ENCODE measurements around the gene PPIP5K2. TPM values are rescaled to one million over a fixed set of nuclear protein-coding genes. Genes with fewer than 3 reads are reported as not detected.

PPIP5K2 gene
- total RNA-seq, 1 donor from 2014 or later = 53.3 TPM

DNA sequence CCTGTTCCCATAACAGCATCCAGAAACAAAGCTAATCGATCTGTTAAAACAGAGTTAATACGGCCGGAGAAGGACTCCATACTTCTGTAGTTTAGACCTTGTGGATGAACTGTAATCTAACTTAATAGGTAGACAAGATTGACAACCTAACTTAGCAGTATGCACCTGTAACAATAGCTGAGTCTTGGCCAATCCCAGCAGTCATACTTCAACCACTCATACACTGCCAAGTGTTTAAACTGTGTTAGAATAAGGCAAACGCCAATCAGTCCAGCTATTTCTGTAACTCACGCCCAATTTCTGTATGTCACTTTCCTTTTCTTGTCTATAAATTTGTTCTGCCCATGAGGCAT lies 104.8 kb downstream of the PPIP5K2 start:
- TF ChIP-seq, protein P1, sequence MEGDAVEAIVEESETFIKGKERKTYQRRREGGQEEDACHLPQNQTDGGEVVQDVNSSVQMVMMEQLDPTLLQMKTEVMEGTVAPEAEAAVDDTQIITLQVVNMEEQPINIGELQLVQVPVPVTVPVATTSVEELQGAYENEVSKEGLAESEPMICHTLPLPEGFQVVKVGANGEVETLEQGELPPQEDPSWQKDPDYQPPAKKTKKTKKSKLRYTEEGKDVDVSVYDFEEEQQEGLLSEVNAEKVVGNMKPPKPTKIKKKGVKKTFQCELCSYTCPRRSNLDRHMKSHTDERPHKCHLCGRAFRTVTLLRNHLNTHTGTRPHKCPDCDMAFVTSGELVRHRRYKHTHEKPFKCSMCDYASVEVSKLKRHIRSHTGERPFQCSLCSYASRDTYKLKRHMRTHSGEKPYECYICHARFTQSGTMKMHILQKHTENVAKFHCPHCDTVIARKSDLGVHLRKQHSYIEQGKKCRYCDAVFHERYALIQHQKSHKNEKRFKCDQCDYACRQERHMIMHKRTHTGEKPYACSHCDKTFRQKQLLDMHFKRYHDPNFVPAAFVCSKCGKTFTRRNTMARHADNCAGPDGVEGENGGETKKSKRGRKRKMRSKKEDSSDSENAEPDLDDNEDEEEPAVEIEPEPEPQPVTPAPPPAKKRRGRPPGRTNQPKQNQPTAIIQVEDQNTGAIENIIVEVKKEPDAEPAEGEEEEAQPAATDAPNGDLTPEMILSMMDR (IDR thresholded peaks at IDR 0.05) = no peak
- Histone ChIP-seq H3K4me1 (no peaks in the 10 kb centered on the region), H3K4me3 (no peak overlapping the region), H3K27me3 (no peaks in the 10 kb centered on the region), H3K36me3 (no peaks in the 10 kb centered on the region), H3K9me3 (no peaks in the 10 kb centered on the region), H3K27ac (no peak overlapping the region)
- ATAC-seq (peak; percentile 18), DNase-seq (no peak)
- intact Hi-C loops (cut with DNase I) = no loop called here

DNA sequence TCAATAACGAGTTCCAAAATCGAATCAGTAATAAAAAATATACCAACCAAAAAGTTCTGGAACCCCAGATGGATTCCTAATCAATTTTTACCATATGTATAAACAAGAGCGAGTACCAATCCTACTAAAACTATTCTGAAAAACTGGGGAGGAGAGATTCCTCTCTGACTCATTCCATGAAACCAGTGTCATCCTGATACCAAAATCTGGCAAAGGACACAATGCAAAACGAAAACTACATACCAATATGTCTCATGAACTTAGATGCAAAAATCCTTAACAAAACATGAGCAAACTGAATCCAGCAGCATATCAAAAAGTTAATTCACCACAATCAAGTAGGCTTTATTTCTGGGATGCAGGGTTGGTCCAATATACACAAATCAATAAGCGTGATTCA lies 108.0 kb downstream of the PPIP5K2 start:
- Histone ChIP-seq H3K27me3 (no peaks in the 10 kb centered on the region), H3K4me1 (no peaks in the 10 kb centered on the region), H3K4me3 (no peak overlapping the region), H3K27ac (no peak overlapping the region), H3K36me3 (no peaks in the 10 kb centered on the region), H3K9me3 (no peaks in the 10 kb centered on the region)
- intact Hi-C loops (cut with DNase I) = no loop called here
- no peak for ATAC-seq
- no peak for DNase-seq
- TF ChIP-seq, protein P1 (IDR thresholded peaks at IDR 0.05) = no peak

DNA sequence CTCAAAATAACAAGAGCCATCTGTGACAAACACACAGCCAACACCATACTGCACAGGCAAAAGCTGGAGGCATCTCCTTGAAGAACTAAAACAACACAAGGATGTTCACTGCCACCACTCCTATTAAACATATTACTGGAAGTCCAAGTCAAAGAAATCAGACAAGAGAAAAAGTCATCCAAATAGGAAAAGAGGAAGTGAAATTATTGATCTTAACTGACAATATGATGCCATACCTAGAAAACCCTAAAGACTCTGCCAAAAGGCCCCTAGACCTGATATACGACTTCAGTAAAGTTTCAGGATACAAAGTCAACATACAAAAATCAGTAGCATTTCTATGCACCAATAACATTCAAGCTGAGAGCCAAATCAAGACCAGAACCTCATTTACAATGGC lies 108.5 kb downstream of the PPIP5K2 start:
- no peaks in the 10 kb centered on the region for H3K4me1 ChIP-seq

DNA sequence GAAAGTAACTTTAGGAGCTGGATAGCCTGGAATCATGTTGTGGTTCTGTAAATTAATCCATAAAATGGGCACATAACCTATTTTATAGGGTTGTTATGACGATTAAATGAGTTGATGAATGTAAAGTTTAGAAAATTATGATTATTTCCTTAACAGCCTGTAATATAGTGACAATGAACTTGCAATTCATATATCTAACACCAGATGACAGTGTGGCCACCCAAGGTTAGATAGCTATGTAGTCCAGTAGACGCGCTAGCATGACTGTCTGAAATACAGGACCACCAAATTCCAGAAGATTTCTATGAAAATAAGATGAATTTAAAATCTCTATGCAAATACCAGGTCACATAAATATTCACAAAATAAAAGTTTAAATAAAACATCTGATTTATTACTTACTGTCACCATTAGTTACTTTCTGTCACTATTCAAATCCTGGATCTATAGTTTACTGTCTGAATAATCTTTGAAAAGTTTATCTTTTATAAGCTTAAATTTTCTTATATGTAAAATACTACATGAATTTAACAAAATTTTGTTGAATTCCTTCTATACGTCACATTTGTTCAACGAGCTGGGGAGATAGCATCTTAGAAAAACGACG lies 112.4 kb downstream of the PPIP5K2 start:
- Histone ChIP-seq H3K36me3 (no peaks in the 10 kb centered on the region), H3K4me3 (no peak overlapping the region), H3K9me3 (no peaks in the 10 kb centered on the region), H3K27me3 (no peaks in the 10 kb centered on the region), H3K4me1 (no peaks in the 10 kb centered on the region), H3K27ac (no peak overlapping the region)
- TF ChIP-seq, protein P1 (IDR thresholded peaks at IDR 0.05) = peak; percentile 91
- peak; percentile 90 for ATAC-seq
- intact Hi-C loops (cut with DNase I) = loop anchor here (5.0 kb wide), 1 partner anchor 245 kb away; no protein-coding TSS in a partner anchor
- no peak for DNase-seq

More for the DNA sequence above, 108.5 kb downstream of the PPIP5K2 start:
- Histone ChIP-seq H3K36me3 (no peaks in the 10 kb centered on the region), H3K27me3 (no peaks in the 10 kb centered on the region), H3K27ac (no peak overlapping the region), H3K9me3 (no peaks in the 10 kb centered on the region), H3K4me3 (no peak overlapping the region)
- intact Hi-C loops (cut with DNase I) = no loop called here
- DNase-seq = no peak
- no peak for ATAC-seq
- TF ChIP-seq, protein P1 (IDR thresholded peaks at IDR 0.05) = no peak

DNA sequence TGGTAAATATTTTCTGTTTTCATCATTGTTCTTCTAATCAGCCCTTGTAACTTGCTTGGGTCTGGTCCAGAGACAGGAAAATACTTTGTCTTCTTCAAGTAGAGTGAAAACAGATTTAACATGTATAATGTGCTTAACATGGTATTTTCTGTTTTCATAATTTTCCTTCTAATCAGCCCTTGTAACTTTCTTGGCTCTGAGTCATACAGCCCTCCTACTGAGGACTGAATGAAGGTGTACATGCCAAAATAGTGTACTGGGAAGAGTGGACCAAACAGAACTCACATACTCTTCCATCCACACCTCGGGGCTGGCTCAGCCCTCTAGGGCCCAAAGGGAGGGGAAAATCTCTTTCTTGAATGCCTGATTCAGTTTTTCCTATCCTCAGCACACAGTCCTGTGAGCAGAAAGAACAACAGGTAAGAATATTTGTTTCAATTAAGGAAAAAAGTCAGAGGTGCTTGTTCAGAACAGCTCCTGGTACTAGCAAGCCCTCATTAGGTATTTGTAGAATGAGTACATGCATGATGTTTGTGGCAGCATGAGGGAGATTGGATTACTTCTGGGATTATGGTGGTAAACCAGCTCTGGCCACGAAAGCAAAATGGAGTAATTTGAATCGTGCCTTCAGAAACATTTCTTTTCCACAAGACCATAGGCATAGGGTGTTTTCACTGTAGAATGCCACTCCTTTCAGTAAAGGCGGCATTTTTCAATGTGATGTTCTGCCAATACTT lies 114.3 kb downstream of the PPIP5K2 start:
- TF ChIP-seq, protein P1 (IDR thresholded peaks at IDR 0.05) = no peak
- intact Hi-C loops (cut with DNase I) = loop anchor here (5.0 kb wide), 1 partner anchor 243 kb away; no protein-coding TSS in a partner anchor
- Histone ChIP-seq H3K4me1 (no peaks in the 10 kb centered on the region), H3K4me3 (no peak overlapping the region), H3K9me3 (no peaks in the 10 kb centered on the region), H3K36me3 (no peaks in the 10 kb centered on the region), H3K27ac (no peak overlapping the region), H3K27me3 (no peaks in the 10 kb centered on the region)
- no peak for DNase-seq
- ATAC-seq = peak; percentile 53

Measured in upper lobe of right lung (tissue), 1 donor.